A673 (cell line): Measurements from ENCODE around the gene SP7.

Experiments used
- CTCF ChIP-seq: fragments of 300-800, 200-600 bp; sonication (generic); conservative IDR thresholded peaks from 2 replicates; pipeline ENCODE4 v1.5.1; 2017; ENCODE audit warnings: low read depth, mild to moderate bottlenecking, antibody characterized with exemption, low read length, moderate library complexity, mixed read lengths
- EZH2 ChIP-seq: fragments of 200-600 bp; sonication (generic); IDR thresholded peaks from 2 replicates; pipeline ENCODE4 v1.6.1; 2017; ENCODE audit warnings: borderline replicate concordance, low read depth, mild to moderate bottlenecking, mixed read lengths, antibody characterized with exemption, low read length; ENCODE audit not compliant: poor library complexity, severe bottlenecking

DNA sequence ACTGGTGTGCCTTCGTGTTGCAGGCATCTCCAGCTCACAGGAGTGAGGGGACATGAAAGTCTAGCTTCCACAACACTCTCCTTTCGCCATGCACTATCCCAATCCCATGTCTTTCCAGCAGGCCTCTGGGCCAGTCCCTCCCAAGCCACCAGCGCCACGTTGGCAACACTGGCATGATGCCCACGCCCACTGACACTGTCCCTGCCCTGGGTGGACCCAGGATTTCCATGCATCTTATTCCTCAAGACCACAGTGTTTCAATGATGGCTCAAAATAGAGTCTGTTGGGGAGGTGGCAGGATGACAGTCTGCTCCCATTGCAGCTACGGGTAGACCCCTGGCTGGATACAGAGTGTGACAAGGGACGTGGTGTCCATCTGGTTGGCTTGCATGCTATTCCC lies 2.3 kb downstream of the SP7 start:
- no peak for TF ChIP-seq CTCF
- no peak for TF ChIP-seq EZH2
